Liver (tissue), 9 donors: ENCODE data around the gene CMIP. TPM values are rescaled to one million over a fixed set of nuclear protein-coding genes. Genes with fewer than 3 reads are reported as not detected.

Experiments
- DNase-seq: peaks from one replicate; pipeline ENCODE4 v3.0.0-alpha.2; 2017; ENCODE audit warnings: low spot score
- H3K27ac ChIP-seq, 2 donors: one replicate each; pipeline ENCODE4 v1.7.0; 2013; ENCODE audit warnings: inconsistent platforms in 2 of 2, low read length in 2 of 2, control low read depth in 1 of 2, low read depth in 1 of 2, mild to moderate bottlenecking in 1 of 2
- H3K27me3 ChIP-seq, 4 donors: one replicate each; pipeline versions ENCODE4 v1.6.1 to v1.7.0; 2013; ENCODE audit warnings: low read length in 3 of 4, inconsistent platforms in 1 of 4, mild to moderate bottlenecking in 1 of 4, moderate library complexity in 1 of 4; ENCODE audit not compliant: control insufficient read depth in 4 of 4, insufficient read depth in 4 of 4
- H3K36me3 ChIP-seq, 4 donors: one replicate each; pipeline versions ENCODE4 v1.6.1 to v1.7.0; 2013; ENCODE audit warnings: low read length in 3 of 4, mild to moderate bottlenecking in 3 of 4, low read depth in 1 of 4, moderate library complexity in 1 of 4; ENCODE audit not compliant: control insufficient read depth in 4 of 4, insufficient read depth in 3 of 4
- H3K4me1 ChIP-seq, 4 donors: one replicate each; pipeline versions ENCODE4 v1.6.1 to v1.7.0; 2013; ENCODE audit warnings: low read length in 3 of 4, mild to moderate bottlenecking in 3 of 4, moderate library complexity in 1 of 4; ENCODE audit not compliant: control insufficient read depth in 4 of 4, insufficient read depth in 4 of 4
- H3K4me3 ChIP-seq, 3 donors: one replicate each; pipeline versions ENCODE4 v1.6.1 to v1.7.0; 2013; ENCODE audit warnings: low read length in 3 of 3, control low read depth in 1 of 3, low read depth in 1 of 3, mild to moderate bottlenecking in 1 of 3
- H3K9ac ChIP-seq, 2 donors: one replicate each; pipeline ENCODE4 v1.7.0; 2013; ENCODE audit warnings: low read length in 2 of 2, mild to moderate bottlenecking in 2 of 2, moderate library complexity in 2 of 2, control low read depth in 1 of 2, low read depth in 1 of 2
- H3K9me3 ChIP-seq, 4 donors: one replicate each; pipeline versions ENCODE4 v1.6.1 to v1.7.0; 2013; ENCODE audit warnings: low read length in 3 of 4; ENCODE audit not compliant: control insufficient read depth in 4 of 4
- EGR1 ChIP-seq, 2 donors: IDR thresholded peaks; 2 replicates each; pipeline ENCODE4 v1.6.1; 2016 to 2018; ENCODE audit warnings: antibody characterized with exemption in 2 of 2, low read depth in 2 of 2
- FOXA1 ChIP-seq: IDR thresholded peaks from 2 replicates; pipeline ENCODE4 v1.6.1; 2016; ENCODE audit warnings: antibody characterized with exemption
- FOXA2 ChIP-seq: IDR thresholded peaks from 2 replicates; pipeline ENCODE4 v1.6.1; 2016; ENCODE audit warnings: antibody characterized with exemption
- GABPA ChIP-seq, 2 donors: IDR thresholded peaks in 1 of 2; conservative IDR thresholded peaks in 1 of 2; 2 replicates each; pipeline ENCODE4 v1.6.1; 2016; ENCODE audit warnings: antibody characterized with exemption in 2 of 2, mild to moderate bottlenecking in 1 of 2, moderate library complexity in 1 of 2
- HNF4A ChIP-seq, 2 donors: conservative IDR thresholded peaks; 2 replicates each; pipeline ENCODE4 v1.6.1; 2016; ENCODE audit warnings: antibody characterized with exemption in 2 of 2, mild to moderate bottlenecking in 2 of 2
- HNF4G ChIP-seq: IDR thresholded peaks from 2 replicates; pipeline ENCODE4 v1.6.1; 2016; ENCODE audit warnings: antibody characterized with exemption
- JUND ChIP-seq, 2 donors: IDR thresholded peaks; 2 replicates each; pipeline ENCODE4 v1.6.1; 2016; ENCODE audit warnings: antibody characterized with exemption in 2 of 2
- NR2F2 ChIP-seq: IDR thresholded peaks from 2 replicates; pipeline ENCODE4 v1.6.1; 2016; ENCODE audit warnings: antibody characterized with exemption
- RAD21 ChIP-seq, 2 donors: IDR thresholded peaks; 2 replicates each; pipeline ENCODE4 v1.6.1; 2016; ENCODE audit warnings: antibody characterized with exemption in 2 of 2, mild to moderate bottlenecking in 2 of 2
- RXRA ChIP-seq, 2 donors: IDR thresholded peaks; 2 replicates each; pipeline ENCODE4 v1.6.1; 2017 to 2018; ENCODE audit warnings: antibody characterized with exemption in 2 of 2, mild to moderate bottlenecking in 1 of 2
- SP1 ChIP-seq: IDR thresholded peaks from 2 replicates; pipeline ENCODE4 v1.6.1; 2018; ENCODE audit warnings: antibody characterized with exemption, mild to moderate bottlenecking
- TAF1 ChIP-seq: conservative IDR thresholded peaks from 2 replicates; pipeline ENCODE4 v1.6.1; 2016; ENCODE audit warnings: antibody characterized with exemption, mild to moderate bottlenecking
- YY1 ChIP-seq: IDR thresholded peaks from 2 replicates; pipeline ENCODE4 v1.6.1; 2016; ENCODE audit warnings: antibody characterized with exemption, mild to moderate bottlenecking
- WGBS: extraction: QIAGEN DNeasy Blood & Tissue Kit; methylation state at CpG from one replicate; pipeline ENCODE4 v1.1.7; 2013; 5-methylcytosine and 5-hydroxymethylcytosine counted together
- polyA plus RNA-seq, 2 donors: library from polyadenylated mRNA; stranded (reverse) in 1 of 2; unstranded in 1 of 2; fragments of 200-250 nt in 1 of 2; fragments of >200 nt in 1 of 2; fragmentation: Nextera tagmentation in 1 of 2; extraction: Ambion mirVana in 1 of 2; gene quantifications; one replicate each; pipeline versions ENCODE4 v1.2.1 to v1.2.3, GENCODE V29; 2013 to 2015
- total RNA-seq, 2 donors: library from RNA; depleted of rRNA; stranded (reverse); fragments of >200 nt; gene quantifications; one replicate each; pipeline ENCODE4 v1.2.3, GENCODE V29; 2014
- TF ChIP-seq, protein P1 (sequence below): IDR thresholded peaks from 2 replicates; pipeline ENCODE4 v1.6.1; 2016; ENCODE audit warnings: antibody characterized with exemption
- TF ChIP-seq, protein P2 (sequence below): fragments of 150-350 bp; IDR thresholded peaks from 2 replicates; pipeline ENCODE4 v1.5.1; 2017; ENCODE audit warnings: improper control_type of control experiment, low read depth, low read length; ENCODE audit not compliant: missing input control
- TF ChIP-seq, protein P3 (sequence below): IDR thresholded peaks from 2 replicates; pipeline ENCODE4 v1.6.1; 2016; ENCODE audit warnings: antibody characterized with exemption
- TF ChIP-seq, protein P4 (sequence below): IDR thresholded peaks from 2 replicates; pipeline ENCODE4 v1.6.1; 2016; ENCODE audit warnings: antibody characterized with exemption
- TF ChIP-seq, protein P5 (sequence below): IDR thresholded peaks from 2 replicates; pipeline ENCODE4 v1.6.1; 2016; ENCODE audit warnings: antibody characterized with exemption, mild to moderate bottlenecking
- donor health status: healthy.
- donor health status: healthy.
- donor health status: healthy.
- donor health status: healthy.
- donor health status: healthy.

Gene CMIP
- total and polyA plus RNA-seq, 4 donors: 1.7 to 15.6 (median 10.1) TPM

DNA sequence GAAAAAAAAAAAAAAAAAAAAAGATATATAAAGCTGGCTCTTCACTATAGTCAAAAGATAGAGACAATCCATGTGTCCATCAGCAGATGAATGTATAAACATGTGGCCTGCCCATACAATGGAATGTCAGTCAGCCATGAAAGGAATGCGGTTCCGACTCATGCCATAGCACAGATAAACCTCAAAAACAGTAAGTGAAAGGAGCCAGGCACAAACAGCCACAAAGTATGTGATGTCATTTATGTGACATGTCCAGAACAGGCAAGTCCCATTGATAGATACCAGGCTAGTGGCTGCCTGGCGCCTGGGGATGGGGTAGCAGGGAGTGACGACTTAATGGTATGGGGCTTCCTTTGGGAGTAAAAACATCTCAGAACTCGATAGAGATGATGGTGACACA, 155.7 kb downstream of the CMIP start:
- Histone ChIP-seq H3K9me3 (no peaks in the 10 kb centered on the region), H3K36me3 (no peaks in the 10 kb centered on the region), H3K9ac (no peak overlapping the region), H3K27ac (no peak overlapping the region), H3K27me3 (no peaks in the 10 kb centered on the region), H3K4me3 (no peak overlapping the region), H3K4me1 (peaks cover 3 to 12% (median 10%) of the 10 kb centered on the region in 4 donors)
- no peak for DNase-seq
- 90% methylated on average over 5 of the region's 5 CpGs for WGBS
- TF ChIP-seq, protein P1, sequence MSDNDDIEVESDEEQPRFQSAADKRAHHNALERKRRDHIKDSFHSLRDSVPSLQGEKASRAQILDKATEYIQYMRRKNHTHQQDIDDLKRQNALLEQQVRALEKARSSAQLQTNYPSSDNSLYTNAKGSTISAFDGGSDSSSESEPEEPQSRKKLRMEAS: no peak
- TF ChIP-seq FOXA2 (no peak), TAF1 (no peak), HNF4A (conservative IDR thresholded peaks at IDR 0.05) (no peak), RAD21 (IDR thresholded peaks at IDR 0.05) (no peak), NR2F2 (no peak), EGR1 (IDR thresholded peaks at IDR 0.05; ENCODE audit: low read depth in 2 of 2) (no peak), RXRA (IDR thresholded peaks at IDR 0.05) (no peak), SP1 (no peak), GABPA (IDR thresholded peaks at IDR 0.05 in 1 of 2, conservative IDR thresholded peaks at IDR 0.05 in 1 of 2) (no peak), HNF4G (no peak), FOXA1 (no peak), JUND (IDR thresholded peaks at IDR 0.05) (no peak), YY1 (no peak)
- TF ChIP-seq, protein P2, sequence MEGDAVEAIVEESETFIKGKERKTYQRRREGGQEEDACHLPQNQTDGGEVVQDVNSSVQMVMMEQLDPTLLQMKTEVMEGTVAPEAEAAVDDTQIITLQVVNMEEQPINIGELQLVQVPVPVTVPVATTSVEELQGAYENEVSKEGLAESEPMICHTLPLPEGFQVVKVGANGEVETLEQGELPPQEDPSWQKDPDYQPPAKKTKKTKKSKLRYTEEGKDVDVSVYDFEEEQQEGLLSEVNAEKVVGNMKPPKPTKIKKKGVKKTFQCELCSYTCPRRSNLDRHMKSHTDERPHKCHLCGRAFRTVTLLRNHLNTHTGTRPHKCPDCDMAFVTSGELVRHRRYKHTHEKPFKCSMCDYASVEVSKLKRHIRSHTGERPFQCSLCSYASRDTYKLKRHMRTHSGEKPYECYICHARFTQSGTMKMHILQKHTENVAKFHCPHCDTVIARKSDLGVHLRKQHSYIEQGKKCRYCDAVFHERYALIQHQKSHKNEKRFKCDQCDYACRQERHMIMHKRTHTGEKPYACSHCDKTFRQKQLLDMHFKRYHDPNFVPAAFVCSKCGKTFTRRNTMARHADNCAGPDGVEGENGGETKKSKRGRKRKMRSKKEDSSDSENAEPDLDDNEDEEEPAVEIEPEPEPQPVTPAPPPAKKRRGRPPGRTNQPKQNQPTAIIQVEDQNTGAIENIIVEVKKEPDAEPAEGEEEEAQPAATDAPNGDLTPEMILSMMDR: no peak
- TF ChIP-seq, protein P3, sequence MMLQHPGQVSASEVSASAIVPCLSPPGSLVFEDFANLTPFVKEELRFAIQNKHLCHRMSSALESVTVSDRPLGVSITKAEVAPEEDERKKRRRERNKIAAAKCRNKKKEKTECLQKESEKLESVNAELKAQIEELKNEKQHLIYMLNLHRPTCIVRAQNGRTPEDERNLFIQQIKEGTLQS: no peak
- TF ChIP-seq, protein P4, sequence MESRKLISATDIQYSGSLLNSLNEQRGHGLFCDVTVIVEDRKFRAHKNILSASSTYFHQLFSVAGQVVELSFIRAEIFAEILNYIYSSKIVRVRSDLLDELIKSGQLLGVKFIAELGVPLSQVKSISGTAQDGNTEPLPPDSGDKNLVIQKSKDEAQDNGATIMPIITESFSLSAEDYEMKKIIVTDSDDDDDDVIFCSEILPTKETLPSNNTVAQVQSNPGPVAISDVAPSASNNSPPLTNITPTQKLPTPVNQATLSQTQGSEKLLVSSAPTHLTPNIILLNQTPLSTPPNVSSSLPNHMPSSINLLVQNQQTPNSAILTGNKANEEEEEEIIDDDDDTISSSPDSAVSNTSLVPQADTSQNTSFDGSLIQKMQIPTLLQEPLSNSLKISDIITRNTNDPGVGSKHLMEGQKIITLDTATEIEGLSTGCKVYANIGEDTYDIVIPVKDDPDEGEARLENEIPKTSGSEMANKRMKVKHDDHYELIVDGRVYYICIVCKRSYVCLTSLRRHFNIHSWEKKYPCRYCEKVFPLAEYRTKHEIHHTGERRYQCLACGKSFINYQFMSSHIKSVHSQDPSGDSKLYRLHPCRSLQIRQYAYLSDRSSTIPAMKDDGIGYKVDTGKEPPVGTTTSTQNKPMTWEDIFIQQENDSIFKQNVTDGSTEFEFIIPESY: no peak
- TF ChIP-seq, protein P5, sequence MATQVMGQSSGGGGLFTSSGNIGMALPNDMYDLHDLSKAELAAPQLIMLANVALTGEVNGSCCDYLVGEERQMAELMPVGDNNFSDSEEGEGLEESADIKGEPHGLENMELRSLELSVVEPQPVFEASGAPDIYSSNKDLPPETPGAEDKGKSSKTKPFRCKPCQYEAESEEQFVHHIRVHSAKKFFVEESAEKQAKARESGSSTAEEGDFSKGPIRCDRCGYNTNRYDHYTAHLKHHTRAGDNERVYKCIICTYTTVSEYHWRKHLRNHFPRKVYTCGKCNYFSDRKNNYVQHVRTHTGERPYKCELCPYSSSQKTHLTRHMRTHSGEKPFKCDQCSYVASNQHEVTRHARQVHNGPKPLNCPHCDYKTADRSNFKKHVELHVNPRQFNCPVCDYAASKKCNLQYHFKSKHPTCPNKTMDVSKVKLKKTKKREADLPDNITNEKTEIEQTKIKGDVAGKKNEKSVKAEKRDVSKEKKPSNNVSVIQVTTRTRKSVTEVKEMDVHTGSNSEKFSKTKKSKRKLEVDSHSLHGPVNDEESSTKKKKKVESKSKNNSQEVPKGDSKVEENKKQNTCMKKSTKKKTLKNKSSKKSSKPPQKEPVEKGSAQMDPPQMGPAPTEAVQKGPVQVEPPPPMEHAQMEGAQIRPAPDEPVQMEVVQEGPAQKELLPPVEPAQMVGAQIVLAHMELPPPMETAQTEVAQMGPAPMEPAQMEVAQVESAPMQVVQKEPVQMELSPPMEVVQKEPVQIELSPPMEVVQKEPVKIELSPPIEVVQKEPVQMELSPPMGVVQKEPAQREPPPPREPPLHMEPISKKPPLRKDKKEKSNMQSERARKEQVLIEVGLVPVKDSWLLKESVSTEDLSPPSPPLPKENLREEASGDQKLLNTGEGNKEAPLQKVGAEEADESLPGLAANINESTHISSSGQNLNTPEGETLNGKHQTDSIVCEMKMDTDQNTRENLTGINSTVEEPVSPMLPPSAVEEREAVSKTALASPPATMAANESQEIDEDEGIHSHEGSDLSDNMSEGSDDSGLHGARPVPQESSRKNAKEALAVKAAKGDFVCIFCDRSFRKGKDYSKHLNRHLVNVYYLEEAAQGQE: no peak
